Muscle layer of colon (tissue), 2 donors: Measurements from ENCODE around the gene TMEM130.

Experiments used
- H3K27ac ChIP-seq: one replicate; pipeline ENCODE4 v1.7.0; 2013; ENCODE audit warnings: low read depth, mild to moderate bottlenecking, low read length, moderate library complexity
- H3K27me3 ChIP-seq, 2 donors: one replicate each; pipeline ENCODE4 v1.7.0; 2013; ENCODE audit warnings: low read length in 2 of 2, mild to moderate bottlenecking in 2 of 2; ENCODE audit not compliant: insufficient read depth in 2 of 2, control insufficient read depth in 1 of 2
- H3K36me3 ChIP-seq: one replicate; pipeline ENCODE4 v1.7.0; 2013; ENCODE audit warnings: mild to moderate bottlenecking, low read length; ENCODE audit not compliant: insufficient read depth
- H3K4me1 ChIP-seq: one replicate; pipeline ENCODE4 v1.7.0; 2013; ENCODE audit warnings: mild to moderate bottlenecking, low read length; ENCODE audit not compliant: insufficient read depth
- H3K4me3 ChIP-seq, 2 donors: one replicate each; pipeline ENCODE4 v1.7.0; 2013; ENCODE audit warnings: low read length in 2 of 2, low read depth in 1 of 2, mild to moderate bottlenecking in 1 of 2, moderate library complexity in 1 of 2
- H3K9ac ChIP-seq: one replicate; pipeline ENCODE4 v1.7.0; 2013; ENCODE audit warnings: low read length
- H3K9me3 ChIP-seq: one replicate; pipeline ENCODE4 v1.7.0; 2013; ENCODE audit warnings: mild to moderate bottlenecking, low read length
- donor health status: abdominal sarcoma.
- donor health status: Adenocarcinoma of cecum.

TMEM130 gene

GRCh38 chr7:98899816-98900215, 30.0 kb upstream of the TMEM130 start:
- H3K9ac ChIP-seq = no peak overlapping the region
- H3K27me3 ChIP-seq = no peaks in the 10 kb centered on the region
- no peaks in the 10 kb centered on the region for H3K9me3 ChIP-seq
- no peaks in the 10 kb centered on the region for H3K4me1 ChIP-seq
- peaks cover 70% of the 10 kb centered on the region for H3K36me3 ChIP-seq
- H3K27ac ChIP-seq = no peak overlapping the region
- no peak overlapping the region for H3K4me3 ChIP-seq

- Histone ChIP-seq H3K9me3 (no peaks in the 10 kb centered on the region), H3K4me1 (no peaks in the 10 kb centered on the region), H3K4me3 (no peak overlapping the region), H3K9ac (no peak overlapping the region), H3K27me3 (no peaks in the 10 kb centered on the region), H3K36me3 (peaks cover 41% of the 10 kb centered on the region), H3K27ac (no peak overlapping the region)
Observed at GRCh38 chr7:98892609-98893008, 22.8 kb upstream of the TMEM130 start.

- no peak overlapping the region for H3K27ac ChIP-seq
- no peak overlapping the region for H3K9ac ChIP-seq
- H3K4me1 ChIP-seq = no peaks in the 10 kb centered on the region
- H3K4me3 ChIP-seq = no peak overlapping the region
- H3K36me3 ChIP-seq = peaks cover 27% of the 10 kb centered on the region
- H3K27me3 ChIP-seq = no peaks in the 10 kb centered on the region
- H3K9me3 ChIP-seq = no peaks in the 10 kb centered on the region
Observed at GRCh38 chr7:98887038-98887437, 17.2 kb upstream of the TMEM130 start.

GRCh38 chr7:98884416-98884815, 14.6 kb upstream of the TMEM130 start:
- H3K9me3 ChIP-seq = no peaks in the 10 kb centered on the region
- no peak overlapping the region for H3K9ac ChIP-seq
- peaks cover 7% of the 10 kb centered on the region for H3K4me1 ChIP-seq
- H3K27me3 ChIP-seq = no peaks in the 10 kb centered on the region
- H3K36me3 ChIP-seq = peaks cover 20% of the 10 kb centered on the region
- no peak overlapping the region for H3K27ac ChIP-seq
- no peak overlapping the region for H3K4me3 ChIP-seq

- Histone ChIP-seq H3K9ac (no peak overlapping the region), H3K27ac (no peak overlapping the region), H3K27me3 (no peaks in the 10 kb centered on the region), H3K9me3 (no peaks in the 10 kb centered on the region), H3K36me3 (peaks cover 12% of the 10 kb centered on the region), H3K4me1 (peaks cover 13% of the 10 kb centered on the region), H3K4me3 (no peak overlapping the region)
Observed at GRCh38 chr7:98881561-98882315, 11.9 kb upstream of the TMEM130 start.

GRCh38 chr7:98880485-98880884, 10.7 kb upstream of the TMEM130 start:
- peaks cover 13% of the 10 kb centered on the region for H3K4me1 ChIP-seq
- H3K4me3 ChIP-seq = no peak overlapping the region
- no peaks in the 10 kb centered on the region for H3K9me3 ChIP-seq
- H3K27me3 ChIP-seq = no peaks in the 10 kb centered on the region
- H3K9ac ChIP-seq = no peak overlapping the region
- peaks cover 10% of the 10 kb centered on the region for H3K36me3 ChIP-seq
- H3K27ac ChIP-seq = no peak overlapping the region

GRCh38 chr7:98879979-98880315, 10.1 kb upstream of the TMEM130 start:
- peak overlapping the region; percentile 96 to 99 for H3K4me3 ChIP-seq
- no peaks in the 10 kb centered on the region for H3K27me3 ChIP-seq
- H3K36me3 ChIP-seq = peaks cover 10% of the 10 kb centered on the region
- peak overlapping the region; percentile 100 for H3K9ac ChIP-seq
- H3K27ac ChIP-seq = peak overlapping the region; percentile 59
- H3K9me3 ChIP-seq = no peaks in the 10 kb centered on the region
- H3K4me1 ChIP-seq = peaks cover 13% of the 10 kb centered on the region

GRCh38 chr7:98879198-98879978, 9.6 kb upstream of the TMEM130 start:
- Histone ChIP-seq H3K4me3 (peak overlapping the region; percentile 96 to 99), H3K9me3 (no peaks in the 10 kb centered on the region)

GRCh38 chr7:98878365-98879197, 8.8 kb upstream of the TMEM130 start, which contains the start of gene TRRAP:
TSS of gene TRRAP (plus strand) at chr7:98878532. CDS start at chr7:98881151, 2,619 bp downstream.
- Histone ChIP-seq H3K36me3 (peaks cover 10% of the 10 kb centered on the region), H3K4me1 (peaks cover 13% of the 10 kb centered on the region), H3K4me3 (peak within 1 kb of the TSS; percentile 96 to 99), H3K27ac (peak within 1 kb of the TSS; percentile 79), H3K27me3 (no peaks in the 10 kb centered on the region), H3K9ac (peak within 1 kb of the TSS; percentile 100), H3K9me3 (no peaks in the 10 kb centered on the region)

More at GRCh38 chr7:98879198-98879978, 9.6 kb upstream of the TMEM130 start:
- Histone ChIP-seq H3K4me1 (peaks cover 13% of the 10 kb centered on the region), H3K9ac (peak overlapping the region; percentile 100), H3K27me3 (no peaks in the 10 kb centered on the region), H3K36me3 (peaks cover 10% of the 10 kb centered on the region), H3K27ac (peak overlapping the region; percentile 59)

- H3K36me3 ChIP-seq = peaks cover 10% of the 10 kb centered on the region
- H3K27ac ChIP-seq = peak overlapping the region; percentile 79
- no peaks in the 10 kb centered on the region for H3K9me3 ChIP-seq
- no peak overlapping the region for H3K9ac ChIP-seq
- peaks cover 13% of the 10 kb centered on the region for H3K4me1 ChIP-seq
- peak overlapping the region; percentile 94 to 99 for H3K4me3 ChIP-seq
- no peaks in the 10 kb centered on the region for H3K27me3 ChIP-seq
Observed at GRCh38 chr7:98877692-98878364, 8.0 kb upstream of the TMEM130 start.
